ENCODE measurements around the gene PTGER2.

The PTGER2 gene, protein sequence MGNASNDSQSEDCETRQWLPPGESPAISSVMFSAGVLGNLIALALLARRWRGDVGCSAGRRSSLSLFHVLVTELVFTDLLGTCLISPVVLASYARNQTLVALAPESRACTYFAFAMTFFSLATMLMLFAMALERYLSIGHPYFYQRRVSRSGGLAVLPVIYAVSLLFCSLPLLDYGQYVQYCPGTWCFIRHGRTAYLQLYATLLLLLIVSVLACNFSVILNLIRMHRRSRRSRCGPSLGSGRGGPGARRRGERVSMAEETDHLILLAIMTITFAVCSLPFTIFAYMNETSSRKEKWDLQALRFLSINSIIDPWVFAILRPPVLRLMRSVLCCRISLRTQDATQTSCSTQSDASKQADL

DNA sequence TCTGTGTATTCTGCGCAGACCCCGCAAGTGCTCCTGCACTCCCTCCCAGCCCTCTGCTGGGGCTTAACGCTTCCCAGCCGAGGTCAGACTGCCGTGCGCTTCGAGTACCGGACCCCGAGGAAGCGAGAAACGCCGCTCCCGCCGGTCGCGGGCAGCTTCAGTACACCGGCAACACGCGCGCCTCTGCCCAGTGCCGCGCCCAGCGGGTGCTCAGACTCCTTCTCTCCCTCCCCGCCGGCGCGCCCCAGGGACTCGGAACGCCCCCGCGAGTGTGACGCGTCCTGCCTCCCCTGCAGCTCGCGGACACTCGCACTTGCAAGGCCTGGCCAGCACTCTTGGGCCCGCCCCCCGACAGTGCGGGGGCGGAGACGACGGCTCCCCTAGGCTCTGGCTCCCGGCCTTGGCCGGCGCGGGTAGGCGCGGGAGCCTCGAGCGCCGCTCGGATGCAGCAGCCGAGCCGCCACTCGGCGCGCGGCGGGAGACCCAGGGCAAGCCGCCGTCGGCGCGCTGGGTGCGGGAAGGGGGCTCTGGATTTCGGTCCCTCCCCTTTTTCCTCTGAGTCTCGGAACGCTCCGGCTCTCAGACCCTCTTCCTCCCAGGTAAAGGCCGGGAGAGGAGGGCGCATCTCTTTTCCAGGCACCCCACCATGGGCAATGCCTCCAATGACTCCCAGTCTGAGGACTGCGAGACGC lies at the start of gene PTGER2:
Gene PTGER2 (plus strand): TSS at position 410 of the 692 bp plus-strand sequence. CDS start 237 bp downstream, at position 647.
- peak in 4 of 6 experiments; percentile 28 to 53 (median 40) for DNase-seq

GRCh38 chr14:52265253-52265652 lies 48.9 kb upstream of the PTGER2 start:
- no peak for DNase-seq

DNA sequence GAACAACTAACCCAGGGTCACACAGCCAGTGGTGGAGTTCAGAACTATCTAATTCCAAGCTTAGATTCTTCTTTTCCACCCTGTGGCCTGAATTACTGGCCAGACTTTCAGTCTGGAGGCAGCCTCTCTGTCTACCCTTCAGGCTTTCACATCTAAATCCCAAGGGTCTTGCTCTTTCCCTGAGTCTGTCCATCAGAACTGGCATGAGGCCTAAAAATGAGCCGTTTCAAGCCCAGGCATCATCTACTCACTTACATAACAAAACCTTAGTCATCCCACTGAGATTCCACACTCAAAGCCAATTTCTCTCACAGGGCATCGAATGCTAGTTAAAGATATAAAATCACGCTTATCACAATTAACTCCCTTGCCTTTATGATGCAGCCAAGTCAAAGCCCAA lies 47.9 kb upstream of the PTGER2 start:
- no peak for DNase-seq

DNA sequence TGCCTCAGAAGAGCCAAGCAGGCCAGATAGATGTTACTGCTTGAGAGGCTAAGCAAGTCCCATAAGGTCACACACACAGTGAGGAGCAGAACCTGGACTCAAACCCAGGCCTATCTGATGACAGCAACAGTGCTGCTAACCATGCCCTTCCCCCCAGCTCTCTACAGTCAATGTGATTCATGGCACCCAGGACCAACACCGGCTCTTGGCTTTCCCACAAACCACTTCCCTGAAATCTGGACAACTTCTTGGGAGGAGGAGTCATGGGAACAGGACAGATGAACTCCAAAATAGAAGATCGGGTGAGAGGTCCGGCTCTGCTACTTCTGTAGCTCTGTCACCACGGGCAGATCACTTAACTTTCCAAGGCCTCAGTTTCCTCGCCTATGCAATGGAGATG lies 47.3 kb upstream of the PTGER2 start:
- DNase-seq: no peak

GRCh38 chr14:52267501-52268278 lies 46.4 kb upstream of the PTGER2 start, which contains the start of gene PTGDR:
Gene PTGDR, plus strand, starts transcription at chr14:52267698. Its CDS starts 117 bp downstream, at chr14:52267815.
- no peak for DNase-seq

DNA sequence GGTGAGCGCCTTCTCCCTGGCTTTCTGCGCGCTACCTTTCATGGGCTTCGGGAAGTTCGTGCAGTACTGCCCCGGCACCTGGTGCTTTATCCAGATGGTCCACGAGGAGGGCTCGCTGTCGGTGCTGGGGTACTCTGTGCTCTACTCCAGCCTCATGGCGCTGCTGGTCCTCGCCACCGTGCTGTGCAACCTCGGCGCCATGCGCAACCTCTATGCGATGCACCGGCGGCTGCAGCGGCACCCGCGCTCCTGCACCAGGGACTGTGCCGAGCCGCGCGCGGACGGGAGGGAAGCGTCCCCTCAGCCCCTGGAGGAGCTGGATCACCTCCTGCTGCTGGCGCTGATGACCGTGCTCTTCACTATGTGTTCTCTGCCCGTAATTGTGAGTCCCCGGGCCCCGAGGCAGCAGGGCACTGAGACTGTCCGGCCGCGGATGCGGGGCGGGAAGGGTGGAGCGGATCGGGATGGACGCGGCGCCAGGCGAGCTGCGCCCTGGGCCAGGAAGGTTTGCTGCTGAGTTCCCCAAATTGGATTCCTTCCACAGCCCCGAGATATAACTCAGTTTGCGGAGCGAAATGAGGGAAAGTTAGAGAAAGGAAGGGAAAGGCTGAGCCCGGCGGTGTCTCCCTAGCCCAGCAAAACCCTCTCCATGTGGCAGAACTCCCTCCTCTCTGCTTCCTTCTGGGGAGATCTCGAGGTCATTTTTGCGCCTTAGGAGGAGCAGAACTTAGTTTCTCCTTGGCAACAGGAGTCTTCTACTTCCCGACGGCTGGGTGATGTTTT lies 45.6 kb upstream of the PTGER2 start:
- no peak for DNase-seq

DNA sequence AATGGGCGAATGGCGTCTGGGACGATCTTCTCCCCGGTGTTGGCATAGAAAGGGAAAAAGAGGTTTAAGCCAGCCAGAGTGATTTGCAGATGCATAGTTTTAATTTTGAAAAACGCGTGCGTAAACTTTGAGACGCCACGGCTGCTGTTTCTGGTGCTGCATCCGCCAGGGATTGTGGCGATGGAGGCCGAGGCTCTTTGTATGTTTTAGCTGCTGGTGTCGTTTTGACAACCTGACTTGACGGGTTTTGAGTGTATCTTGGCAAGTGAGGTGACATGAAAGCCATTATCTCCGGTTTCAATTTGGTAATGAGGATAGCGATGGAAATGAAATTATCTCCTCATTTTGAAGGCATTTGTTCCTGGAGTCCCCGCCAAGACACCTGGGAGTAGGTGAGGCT lies 45.0 kb upstream of the PTGER2 start:
- DNase-seq: no peak

DNA sequence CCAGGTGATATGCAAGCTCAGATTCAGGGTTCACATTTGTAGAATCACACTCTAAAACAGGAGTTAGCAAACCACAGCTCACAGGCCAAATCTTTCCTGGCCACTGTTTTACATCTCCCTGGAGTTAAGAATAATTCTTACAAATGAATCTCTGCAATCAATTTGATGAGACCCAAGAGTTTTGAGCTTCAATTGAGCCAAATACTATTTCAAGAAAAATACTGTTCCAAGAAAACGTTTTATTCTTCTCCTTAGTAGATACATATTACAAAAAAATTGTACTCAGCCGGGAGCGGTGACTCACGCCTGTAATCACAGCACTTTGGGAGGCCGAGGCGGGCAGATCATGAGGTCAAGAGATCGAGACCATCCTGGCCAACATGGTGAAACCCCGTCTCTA lies 44.1 kb upstream of the PTGER2 start:
- no peak for DNase-seq

DNA sequence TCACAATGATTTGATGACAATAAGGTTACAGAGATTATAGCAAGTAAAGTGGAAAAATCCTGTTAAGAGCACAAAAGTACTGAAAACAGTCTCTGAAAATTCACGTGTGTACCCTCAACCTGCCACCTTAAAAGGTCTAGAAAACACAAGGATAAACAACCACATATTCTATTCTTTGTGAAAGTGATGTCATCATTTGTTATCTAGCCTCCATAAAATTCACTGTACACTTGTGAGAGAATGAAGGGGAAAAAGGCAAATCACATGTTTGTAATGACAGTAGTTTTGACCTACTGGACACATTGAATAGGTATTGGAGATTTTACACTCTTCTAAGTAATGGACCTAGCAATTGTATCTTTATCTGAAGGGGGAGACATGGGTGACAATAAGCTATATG lies 42.6 kb upstream of the PTGER2 start:
- no peak for DNase-seq

DNA sequence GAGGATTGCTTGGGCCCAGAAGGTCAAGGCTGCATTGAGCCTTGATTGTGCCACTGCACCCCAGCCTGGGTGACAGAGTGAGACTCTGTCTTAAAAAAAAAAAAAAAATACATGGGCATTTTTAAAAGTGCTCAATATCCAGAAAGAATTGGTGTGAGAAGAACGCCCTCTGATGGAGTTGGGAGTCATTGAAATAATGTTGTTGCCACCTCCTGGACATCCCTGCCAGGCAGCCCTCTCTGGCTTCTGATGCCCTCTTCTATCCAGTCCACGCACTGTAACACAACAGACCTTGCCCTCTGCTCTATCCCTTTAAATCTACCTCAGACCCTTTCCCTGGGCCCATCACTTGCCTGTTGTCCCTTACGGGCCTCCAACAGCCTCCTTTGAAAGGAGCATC lies 41.7 kb upstream of the PTGER2 start:
- no peak for DNase-seq

DNA sequence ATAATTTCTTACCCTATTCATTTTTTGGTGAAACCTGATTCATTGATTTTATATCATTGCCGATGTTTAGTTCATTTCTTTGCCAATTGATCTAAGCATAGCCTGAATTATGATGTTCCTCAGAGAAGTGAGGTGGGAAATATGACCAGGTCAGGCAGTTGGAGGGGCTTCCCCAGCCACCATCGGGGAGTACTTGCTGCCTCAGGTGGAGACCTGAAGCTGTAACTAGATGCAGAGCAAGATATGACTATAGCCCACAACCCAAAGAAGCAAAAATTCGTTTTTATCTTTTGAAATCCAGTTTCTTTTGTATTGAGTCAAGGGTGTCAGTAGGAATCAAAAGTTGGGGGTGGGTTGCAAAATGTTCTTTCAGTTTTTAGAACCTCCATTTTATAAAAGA lies 38.7 kb upstream of the PTGER2 start:
- no peak for DNase-seq

DNA sequence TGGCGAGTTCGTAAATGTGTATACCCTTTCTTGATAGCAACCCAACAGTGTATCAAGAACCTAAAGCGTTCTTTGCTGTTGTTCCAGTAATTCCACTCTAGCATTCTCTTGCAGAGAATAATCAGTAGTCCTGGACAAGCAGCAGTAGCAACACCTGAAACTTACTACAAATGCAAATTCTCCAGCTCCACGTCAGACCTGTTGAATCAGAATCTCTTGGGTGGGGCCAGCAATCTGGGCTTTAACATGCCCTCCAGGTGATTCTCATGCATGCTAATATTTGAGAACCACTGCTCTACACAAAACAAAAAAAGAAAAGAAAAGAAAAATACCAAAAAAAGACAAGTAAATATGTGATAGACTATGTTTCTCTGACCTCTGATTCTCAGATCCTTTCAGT lies 36.6 kb upstream of the PTGER2 start:
- no peak for DNase-seq

- no peak for DNase-seq
These were observed 34.7 kb upstream of the PTGER2 start for GRCh38 chr14:52279408-52279807.

GRCh38 chr14:52283099-52283498 lies 31.0 kb upstream of the PTGER2 start:
- no peak for DNase-seq

DNA sequence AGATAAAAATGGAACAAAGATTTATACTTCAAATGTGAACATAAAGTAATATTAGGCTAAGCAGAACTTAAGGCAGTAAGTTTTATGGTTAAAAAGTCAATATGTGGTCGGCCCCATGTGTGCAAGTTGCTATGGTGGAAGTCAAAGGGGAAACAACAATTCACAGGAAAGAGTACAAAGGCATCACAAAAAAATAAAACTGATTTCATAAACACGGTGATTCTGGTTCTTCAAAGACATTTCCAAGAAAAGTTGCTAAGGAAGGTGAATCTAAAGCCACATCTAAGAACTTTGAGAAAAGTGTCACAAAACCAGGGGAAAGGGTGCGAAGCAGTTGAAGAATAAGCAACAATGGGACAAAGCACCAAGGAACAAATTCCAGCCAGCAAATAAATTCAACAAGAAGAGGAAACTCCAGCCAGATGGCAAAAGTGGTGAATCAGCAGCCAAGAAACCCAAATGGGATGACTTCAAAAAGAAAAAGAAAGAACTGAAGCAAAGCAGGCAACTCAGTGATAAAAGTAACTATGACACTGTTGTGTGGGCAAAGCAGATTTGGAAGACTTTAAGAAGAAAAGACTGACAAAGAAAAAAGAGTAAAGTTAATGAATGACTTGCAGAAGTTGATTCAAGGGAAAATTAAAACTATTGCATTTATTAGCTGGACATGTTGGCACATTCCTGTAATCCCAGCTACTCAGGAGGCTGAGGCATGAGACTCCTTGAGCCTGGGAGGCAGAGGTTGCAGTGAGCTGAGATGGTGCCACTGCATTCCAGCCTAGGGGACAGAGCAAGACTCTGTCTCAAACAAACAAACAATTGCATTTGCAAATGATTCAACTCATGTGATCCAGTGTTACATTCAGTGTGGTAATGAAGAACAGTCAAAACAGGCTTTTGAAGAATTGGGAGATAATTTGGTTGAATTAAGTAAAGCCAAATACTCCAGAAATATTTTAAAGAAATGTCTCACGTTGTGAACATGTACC lies 27.2 kb upstream of the PTGER2 start:
- DNase-seq: peak in 3 of 6 experiments; percentile 4 to 19 (median 16)

GRCh38 chr14:52296378-52296777 lies 17.7 kb upstream of the PTGER2 start:
- DNase-seq: no peak

DNA sequence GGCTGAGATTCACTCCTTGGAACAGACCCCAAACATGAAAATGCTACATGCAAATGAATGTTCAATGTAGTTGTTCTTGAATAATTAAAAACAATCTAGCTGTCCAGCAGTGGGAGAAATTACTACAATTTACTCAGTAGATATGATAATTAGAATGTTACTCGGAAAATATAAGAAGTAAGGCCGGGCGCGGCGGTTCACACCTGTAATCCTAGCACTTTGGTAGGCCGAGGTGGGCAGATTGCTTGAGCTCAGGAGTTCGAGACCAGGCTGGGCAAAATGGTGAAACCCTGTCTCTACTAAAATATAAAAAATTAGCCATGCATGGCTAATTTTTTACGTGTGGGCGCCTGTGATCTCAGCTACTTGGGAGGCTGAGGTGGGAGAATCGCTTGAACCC lies 15.3 kb upstream of the PTGER2 start:
- no peak for DNase-seq

DNA sequence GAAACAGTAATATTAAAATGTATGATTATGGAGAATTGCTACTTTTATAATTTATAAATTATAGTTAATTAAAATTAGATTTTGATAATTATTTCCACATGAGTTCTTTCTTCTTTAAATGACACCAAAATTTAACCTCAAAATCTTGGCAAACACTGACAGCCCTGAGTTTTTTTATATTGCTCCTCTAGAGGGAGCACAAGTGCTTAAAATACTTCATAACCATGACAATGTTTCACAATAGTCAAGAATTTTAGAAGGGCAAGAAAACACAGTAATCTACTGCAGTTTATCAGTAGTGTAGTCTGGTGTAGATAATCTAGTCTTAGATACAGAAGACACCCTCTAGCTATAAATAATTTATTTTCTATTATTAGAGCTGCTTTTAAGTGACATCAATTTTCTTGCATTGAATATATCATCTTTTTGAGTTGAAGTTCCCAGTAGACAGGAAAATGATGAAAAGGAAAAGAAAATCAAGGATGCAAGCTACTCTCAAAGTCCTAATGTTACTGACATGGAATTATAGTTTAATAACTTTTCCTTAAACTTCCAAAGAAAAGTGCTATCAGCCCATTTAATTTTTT lies 14.3 kb upstream of the PTGER2 start:
- peak in 3 of 6 experiments; percentile 22 to 56 (median 53) for DNase-seq

DNA sequence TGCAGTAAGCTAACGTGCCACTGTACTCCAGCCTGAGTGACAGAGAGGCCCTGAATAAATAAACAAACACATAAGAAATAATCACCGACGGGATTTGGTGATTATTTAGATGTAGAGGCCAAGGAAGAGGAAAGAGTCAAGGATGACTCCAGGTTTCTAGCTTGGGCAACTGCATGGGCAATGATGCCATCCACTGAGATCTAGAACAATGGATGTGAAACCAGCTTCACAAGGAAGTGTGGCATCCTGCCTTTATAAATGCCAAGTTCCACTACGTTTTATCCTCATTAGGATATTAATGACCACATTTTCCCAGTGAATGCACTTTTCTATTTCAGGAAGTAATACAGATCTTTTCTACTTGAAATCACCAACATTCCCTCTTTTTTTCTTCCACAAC lies 10.9 kb upstream of the PTGER2 start:
- DNase-seq: no peak

GRCh38 chr14:52304248-52304904 lies 9.7 kb upstream of the PTGER2 start:
- no peak for DNase-seq
